T-helper 2 cell (primary cell): ENCODE measurements around the gene SPART.

ENCODE experiments used
- DNase-seq, 5 experiments: peaks; one replicate each; pipeline versions ENCODE4 v3.0.0 to v3.0.0-alpha.2; 2012 to 2022
- total RNA-seq, 2 donors: gene quantifications; one replicate each; lab custom pipeline; 2026; lab: John Stamatoyannopoulos, UW

SPART gene, protein sequence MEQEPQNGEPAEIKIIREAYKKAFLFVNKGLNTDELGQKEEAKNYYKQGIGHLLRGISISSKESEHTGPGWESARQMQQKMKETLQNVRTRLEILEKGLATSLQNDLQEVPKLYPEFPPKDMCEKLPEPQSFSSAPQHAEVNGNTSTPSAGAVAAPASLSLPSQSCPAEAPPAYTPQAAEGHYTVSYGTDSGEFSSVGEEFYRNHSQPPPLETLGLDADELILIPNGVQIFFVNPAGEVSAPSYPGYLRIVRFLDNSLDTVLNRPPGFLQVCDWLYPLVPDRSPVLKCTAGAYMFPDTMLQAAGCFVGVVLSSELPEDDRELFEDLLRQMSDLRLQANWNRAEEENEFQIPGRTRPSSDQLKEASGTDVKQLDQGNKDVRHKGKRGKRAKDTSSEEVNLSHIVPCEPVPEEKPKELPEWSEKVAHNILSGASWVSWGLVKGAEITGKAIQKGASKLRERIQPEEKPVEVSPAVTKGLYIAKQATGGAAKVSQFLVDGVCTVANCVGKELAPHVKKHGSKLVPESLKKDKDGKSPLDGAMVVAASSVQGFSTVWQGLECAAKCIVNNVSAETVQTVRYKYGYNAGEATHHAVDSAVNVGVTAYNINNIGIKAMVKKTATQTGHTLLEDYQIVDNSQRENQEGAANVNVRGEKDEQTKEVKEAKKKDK
- total RNA-seq, result 20.0 to 31.5 reads per million in 2 donors

DNA sequence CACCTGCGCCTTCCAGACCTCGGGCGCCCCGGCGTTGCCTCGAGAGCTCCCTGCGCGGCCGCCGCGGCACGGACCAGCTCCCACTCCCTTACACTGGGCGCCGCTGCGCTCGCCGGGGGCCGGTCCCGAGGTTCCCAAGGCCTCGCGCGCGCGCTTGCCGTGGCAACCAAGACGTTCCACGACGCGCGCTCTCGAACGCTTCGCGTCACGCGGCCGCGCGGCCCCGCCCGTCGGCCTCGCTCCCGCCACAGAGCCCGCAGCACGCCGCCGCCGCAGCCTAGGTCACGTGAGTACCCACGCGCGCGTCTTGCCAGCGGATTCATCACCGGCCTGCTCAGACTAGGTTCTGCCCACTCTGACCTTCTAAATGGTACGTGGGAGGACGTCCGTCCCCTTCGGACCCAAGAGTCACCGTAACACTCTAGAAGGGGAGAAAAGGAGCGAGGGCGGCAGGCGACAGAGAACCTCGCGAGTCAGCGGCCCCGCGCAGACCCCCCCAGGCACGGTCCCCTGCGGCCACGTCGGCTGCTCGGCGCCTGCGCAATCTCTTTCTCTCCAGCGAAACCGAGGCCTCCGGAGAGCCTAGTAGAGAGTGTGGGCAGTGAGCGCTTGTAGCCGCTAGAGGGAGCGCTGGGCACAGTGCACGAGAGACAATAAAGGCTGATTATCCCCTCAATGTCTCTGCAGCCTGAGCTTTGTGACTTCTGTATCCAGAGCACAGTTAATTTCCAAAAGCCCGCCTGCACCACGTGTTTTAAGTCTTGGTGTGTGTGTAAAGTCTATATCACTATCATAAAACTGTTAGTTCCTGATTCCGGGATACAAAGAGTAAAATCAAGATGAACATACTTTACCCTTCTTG is at the start of gene SPART:
TSS of gene SPART (minus strand) at position 173 of the 862 bp plus-strand sequence. CDS start 10,564 bp downstream, outside the sequence.
- DNase-seq, result peak; percentile 42 to 86 (median 75)

- peak in 1 of 5 experiments; percentile 13 for DNase-seq
Measured at GRCh38 chr13:36395280-36395679, 49.1 kb upstream of the SPART start.

GRCh38 chr13:36385489-36385888 is 39.3 kb upstream of the SPART start:
- DNase-seq, result no peak

- DNase-seq, result no peak
Measured at GRCh38 chr13:36382030-36382429, 35.8 kb upstream of the SPART start.

- DNase-seq, result no peak
Measured at GRCh38 chr13:36377826-36378468, 31.8 kb upstream of the SPART start.

DNA sequence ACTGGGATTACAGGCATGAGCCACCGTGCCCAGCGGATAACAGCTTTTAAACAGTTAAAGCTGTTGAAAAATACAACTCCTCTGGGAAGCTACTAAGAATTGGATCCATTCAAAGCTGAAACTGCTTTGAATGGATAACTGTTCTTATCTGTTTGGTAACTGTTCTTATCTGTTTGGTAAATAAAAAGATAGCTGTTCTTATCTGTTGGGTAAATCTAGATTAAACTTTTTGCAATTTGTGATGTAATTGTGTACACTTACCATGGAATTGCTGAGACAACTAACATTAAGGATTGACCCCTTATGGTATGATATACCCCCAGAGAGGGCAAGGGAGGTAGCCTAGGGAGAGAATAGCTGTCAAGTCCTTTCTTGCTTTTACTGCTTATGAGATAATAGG is 27.9 kb upstream of the SPART start:
- no peak for DNase-seq

DNA sequence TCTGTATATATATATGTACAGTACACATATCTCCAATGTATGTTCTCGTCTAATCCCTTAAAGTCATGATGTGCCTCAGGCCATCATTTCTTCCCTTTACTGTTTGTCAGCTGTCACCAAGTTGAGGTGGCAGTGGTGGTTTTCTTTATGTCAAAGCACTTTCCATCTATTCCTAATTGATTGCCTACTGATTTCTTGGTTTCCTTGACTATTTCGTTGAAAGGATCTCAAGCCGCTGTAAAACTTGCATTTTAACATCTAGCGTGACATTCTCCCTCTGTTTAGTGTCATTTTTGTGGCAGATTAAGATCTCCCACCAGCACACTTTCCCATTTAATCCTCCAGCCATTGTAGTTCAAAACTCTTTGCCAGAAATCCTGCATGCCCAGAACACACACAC is 25.0 kb upstream of the SPART start:
- no peak for DNase-seq

GRCh38 chr13:36370108-36370429 is 23.9 kb upstream of the SPART start:
- DNase-seq, result no peak

DNA sequence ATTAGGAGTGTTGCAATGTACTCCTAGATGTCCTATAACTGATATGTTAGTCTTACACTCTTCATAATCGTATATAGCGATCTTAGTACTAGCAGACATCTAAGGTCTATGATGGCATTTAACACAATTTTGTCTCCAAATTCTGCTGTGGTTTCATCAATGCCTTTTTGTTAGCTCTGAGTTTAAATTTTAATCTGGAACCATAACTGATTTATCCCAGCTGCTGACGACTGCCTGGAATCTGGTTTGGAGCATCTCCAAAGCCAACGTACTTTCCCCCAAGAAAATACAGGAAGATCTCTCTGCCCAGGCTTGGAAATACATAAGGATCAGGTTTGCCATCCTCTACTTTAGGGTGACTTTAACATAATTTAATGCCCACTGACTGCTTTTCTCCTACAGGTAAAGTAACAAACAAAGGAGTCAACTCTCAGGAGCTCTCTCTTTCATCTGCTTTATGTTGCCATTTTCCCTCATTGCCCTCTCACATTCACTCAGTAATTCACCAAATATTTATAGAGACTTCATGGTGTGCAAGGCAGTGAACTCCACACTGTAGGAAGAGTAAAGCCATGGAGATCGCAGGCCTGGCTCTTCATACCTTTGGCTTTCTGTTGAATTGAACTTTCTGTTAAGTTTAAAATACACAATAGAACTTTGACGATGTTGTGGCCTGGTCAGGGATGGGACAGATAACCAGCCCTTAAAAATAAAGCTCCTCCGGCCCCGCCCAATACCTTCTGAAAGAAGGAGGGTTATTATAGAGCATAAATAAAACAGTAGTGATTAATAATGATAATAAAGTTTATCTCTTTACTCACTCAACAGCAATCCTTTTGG is 23.3 kb upstream of the SPART start:
- DNase-seq, result no peak

- DNase-seq, result no peak
Measured at GRCh38 chr13:36366031-36366430, 19.8 kb upstream of the SPART start.

DNA sequence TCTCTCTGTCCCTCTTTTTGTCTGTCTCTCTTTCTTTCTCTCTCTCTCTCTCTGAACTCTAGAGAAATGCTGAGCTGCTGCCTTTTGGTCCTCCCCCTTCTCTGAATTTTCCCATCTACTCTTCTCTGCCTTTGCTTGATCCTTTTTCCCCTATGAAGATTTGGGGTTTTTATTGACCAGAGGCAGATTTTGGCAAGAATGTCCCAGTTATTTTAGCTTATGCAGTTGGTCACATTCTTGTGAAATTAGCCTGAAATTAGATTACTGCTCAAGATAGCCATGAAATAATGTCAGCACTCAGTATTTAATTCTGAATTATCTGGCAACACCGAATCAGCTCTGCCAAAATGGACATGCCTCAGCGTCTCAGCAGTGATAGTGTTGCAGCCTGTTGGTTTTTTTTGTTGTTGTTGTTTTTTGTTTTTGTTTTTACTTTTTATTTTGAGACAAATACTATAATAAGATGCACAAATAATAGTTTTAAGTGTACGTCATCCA is 17.2 kb upstream of the SPART start:
- no peak for DNase-seq

DNA sequence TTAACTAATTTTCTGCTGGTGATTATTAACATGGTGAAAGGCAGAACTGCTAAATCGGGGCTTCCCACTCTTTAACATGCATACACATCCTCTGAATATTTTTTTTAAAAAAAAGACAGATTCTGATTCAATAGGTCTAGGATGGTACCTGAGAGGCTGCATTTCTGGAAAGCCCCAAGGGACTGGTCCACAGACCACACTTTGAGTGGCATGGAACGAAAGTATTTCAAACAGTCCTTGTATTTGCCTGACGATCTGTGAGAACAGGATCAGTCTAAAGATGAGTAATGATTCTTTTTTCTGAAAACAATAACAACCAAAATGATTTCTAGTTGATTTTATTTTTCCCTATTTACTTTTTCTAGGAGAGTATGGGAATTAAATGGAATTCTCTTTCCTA is 16.7 kb upstream of the SPART start:
- no peak for DNase-seq

DNA sequence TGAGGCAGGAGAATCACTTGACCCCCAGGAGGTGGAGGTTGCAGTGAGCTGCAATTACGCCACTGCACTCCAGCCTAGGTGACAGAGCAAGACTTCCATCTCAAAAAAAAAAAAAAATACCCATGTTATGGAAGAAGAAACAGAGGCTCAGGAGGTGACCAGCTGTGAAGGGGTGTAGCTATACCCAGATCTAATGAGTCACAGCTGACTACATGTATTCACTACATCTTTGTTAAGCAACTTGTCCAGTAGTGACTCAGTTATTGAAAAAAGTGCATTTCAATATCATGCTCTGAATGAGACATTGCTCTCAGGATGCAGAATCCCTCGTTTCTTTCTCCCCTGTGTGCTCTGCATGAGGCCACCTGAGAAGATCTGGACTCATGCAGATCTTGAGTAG is 16.1 kb upstream of the SPART start:
- DNase-seq, result no peak

DNA sequence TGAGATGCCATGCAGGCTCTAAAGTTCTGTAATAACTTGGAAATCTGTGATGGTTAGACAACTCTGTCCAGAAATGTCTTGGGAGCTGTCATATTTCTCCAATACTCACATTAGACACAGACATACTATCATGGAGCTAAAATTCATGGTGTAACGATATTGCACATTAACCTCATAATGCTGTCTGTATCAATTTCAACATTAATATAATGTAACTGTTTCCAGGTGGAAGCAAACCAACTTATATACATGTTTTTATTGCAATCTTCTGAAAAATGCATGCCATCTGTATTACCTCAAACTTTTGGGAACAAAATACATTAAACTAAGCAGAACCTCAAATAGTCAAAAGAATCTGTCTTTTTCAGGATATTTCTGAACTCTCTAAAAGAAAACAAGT is 14.7 kb upstream of the SPART start:
- DNase-seq, result no peak

GRCh38 chr13:36359301-36359950 is 13.2 kb upstream of the SPART start:
- DNase-seq, result no peak

DNA sequence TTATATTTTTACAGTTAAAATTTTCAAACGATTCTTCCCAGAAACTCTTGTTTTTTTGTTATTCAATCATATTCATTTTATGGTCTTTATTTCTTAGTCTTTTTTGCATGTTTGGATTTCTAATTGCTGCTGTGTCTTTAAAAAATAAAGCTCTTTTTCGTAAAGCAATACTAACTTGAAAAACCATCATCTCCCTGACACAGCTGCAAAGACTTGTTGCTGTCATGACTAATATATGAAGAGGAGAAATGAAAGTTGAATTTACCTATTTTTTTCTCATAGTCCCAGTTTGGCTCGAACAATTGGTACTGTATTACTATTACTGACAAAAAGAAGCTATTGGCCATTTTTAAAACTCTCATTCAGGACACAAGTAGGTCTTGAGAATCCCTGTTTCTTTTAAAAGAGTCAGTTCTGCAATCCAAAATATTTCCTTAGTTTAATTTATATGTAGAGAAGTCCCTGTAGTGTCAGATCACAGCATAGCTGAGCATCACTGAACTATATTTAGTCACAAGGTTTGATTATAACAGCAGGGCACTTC is 12.1 kb upstream of the SPART start:
- DNase-seq, result no peak

DNA sequence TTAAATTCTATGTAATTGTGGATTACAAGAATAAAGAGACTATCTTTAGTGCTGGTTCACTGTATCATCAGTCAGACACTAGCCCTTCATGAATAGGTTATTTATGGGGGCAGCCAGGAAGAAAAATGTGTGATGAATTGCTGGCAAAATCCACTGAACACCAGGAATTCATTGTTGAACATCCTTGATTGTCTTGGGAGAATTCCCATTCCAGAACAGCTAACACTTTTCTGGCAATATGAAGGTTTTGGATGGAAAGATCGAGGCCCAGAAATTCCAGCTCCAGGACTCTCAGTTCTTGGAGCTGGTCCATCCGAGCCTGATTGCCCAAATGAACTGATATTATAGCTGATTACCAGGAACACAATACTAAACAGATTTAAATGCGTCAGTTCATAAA is 11.5 kb upstream of the SPART start:
- DNase-seq, result no peak

- DNase-seq, result no peak
Measured at GRCh38 chr13:36357231-36357630, 11.0 kb upstream of the SPART start.

DNA sequence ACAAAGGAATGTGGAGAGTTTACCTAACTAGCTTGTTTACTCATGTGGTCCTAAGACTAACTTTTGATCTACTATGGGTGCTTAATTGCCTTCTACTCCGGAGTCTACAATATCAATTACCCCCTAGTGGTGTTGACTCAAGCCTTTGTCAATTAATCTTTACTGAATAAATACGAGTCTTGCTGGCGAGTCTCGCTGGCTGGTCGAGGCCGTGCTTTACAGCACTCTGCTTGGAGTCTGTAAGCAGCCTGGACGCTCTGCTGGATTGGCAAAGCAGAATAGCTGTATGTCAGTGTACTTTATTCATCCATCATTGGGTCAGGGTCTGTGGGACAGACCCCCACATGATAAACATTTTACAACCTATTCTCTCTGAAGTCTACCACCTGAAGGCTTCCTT is 9.9 kb upstream of the SPART start:
- DNase-seq, result no peak

DNA sequence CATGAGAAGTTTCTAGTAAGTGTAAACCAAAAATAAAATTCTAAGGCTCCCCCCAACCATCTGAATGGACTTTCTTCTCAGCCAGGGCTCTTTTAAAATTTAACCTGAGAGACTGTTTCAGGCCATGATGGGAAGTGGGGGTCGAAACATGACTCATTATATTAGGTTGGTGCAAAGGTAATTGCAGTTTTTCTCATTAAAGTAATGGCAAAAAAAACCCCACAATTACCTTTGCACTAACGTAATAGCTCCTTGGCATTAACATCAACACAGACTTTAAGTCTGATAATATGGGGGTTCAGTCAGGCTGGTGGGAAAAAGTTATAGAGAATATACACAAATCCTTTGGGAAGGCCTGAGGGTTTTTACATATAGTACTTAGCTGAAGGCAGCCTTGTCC is 9.4 kb upstream of the SPART start:
- DNase-seq, result no peak
